ENCODE data around the gene HGFAC.
A peak's percentile ranks its signal among the peaks of the same experiment; 100 is the strongest.
"Not testable (repeated sequence)": the region's sequence is repeated elsewhere in the genome, so short reads cannot be mapped to it uniquely, and the experiment has no call there.

Gene HGFAC

DNA sequence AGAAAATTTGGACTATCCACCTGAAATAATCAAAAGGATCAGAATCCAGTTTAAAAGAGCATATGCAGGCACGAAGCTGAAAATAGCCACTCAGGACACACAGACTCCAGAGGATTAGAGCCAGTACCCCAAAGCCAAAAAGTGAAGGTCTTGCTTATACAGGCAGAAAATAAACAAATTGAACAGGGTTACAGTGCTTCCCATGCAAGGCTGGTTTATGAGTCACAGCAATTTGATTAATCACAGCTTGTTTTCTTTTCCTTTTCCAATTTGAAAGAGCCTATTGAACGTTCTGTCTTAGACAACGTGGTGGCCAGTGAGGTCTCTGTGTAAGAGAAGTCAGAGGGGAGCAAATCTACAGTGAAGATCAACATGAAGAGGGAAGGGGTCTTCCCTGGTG is 10.2 kb downstream of the HGFAC start:
- no peaks in the 10 kb centered on the region; the same call in 1 of the 2 replicates for H3K27me3 ChIP-seq (replicated peaks; ENCODE audit: control insufficient read depth, insufficient read depth, low read length)
- no peak overlapping the region for H3K4me3 ChIP-seq (replicated peaks; ENCODE audit: low read depth, low read length)
- H3K36me3 ChIP-seq (ENCODE audit: control insufficient read depth, insufficient read depth, low read length), result no peaks in the 10 kb centered on the region
- DNase-seq (ENCODE audit: extremely low read depth, insufficient read length), result no peak
- TF ChIP-seq, protein P1, sequence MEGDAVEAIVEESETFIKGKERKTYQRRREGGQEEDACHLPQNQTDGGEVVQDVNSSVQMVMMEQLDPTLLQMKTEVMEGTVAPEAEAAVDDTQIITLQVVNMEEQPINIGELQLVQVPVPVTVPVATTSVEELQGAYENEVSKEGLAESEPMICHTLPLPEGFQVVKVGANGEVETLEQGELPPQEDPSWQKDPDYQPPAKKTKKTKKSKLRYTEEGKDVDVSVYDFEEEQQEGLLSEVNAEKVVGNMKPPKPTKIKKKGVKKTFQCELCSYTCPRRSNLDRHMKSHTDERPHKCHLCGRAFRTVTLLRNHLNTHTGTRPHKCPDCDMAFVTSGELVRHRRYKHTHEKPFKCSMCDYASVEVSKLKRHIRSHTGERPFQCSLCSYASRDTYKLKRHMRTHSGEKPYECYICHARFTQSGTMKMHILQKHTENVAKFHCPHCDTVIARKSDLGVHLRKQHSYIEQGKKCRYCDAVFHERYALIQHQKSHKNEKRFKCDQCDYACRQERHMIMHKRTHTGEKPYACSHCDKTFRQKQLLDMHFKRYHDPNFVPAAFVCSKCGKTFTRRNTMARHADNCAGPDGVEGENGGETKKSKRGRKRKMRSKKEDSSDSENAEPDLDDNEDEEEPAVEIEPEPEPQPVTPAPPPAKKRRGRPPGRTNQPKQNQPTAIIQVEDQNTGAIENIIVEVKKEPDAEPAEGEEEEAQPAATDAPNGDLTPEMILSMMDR (IDR thresholded peaks at IDR 0.05; ENCODE audit: insufficient read depth, low read length, poor library complexity, severe bottlenecking), result no peak

- no peaks in the 10 kb centered on the region; the same call in 1 of the 2 replicates for H3K27me3 ChIP-seq (replicated peaks; ENCODE audit: control insufficient read depth, insufficient read depth, low read length)
- TF ChIP-seq, protein P1 (IDR thresholded peaks at IDR 0.05; ENCODE audit: insufficient read depth, low read length, poor library complexity, severe bottlenecking), result peak; percentile 41
- H3K4me3 ChIP-seq (replicated peaks; ENCODE audit: low read depth, low read length), result no peak overlapping the region
- DNase-seq (ENCODE audit: extremely low read depth, insufficient read length), result no peak
- H3K36me3 ChIP-seq (ENCODE audit: control insufficient read depth, insufficient read depth, low read length), result no peaks in the 10 kb centered on the region
These were observed 10.6 kb downstream of the HGFAC start for GRCh38 chr4:3452376-3452775.

- not testable (repeated sequence) for DNase-seq (ENCODE audit: extremely low read depth, insufficient read length); H3K36me3 ChIP-seq (ENCODE audit: control insufficient read depth, insufficient read depth, low read length); H3K27me3 ChIP-seq (replicated peaks; ENCODE audit: control insufficient read depth, insufficient read depth, low read length); H3K4me3 ChIP-seq (replicated peaks; ENCODE audit: low read depth, low read length)
These were observed 13.8 kb downstream of the HGFAC start for GRCh38 chr4:3455596-3455995.

GRCh38 chr4:3458371-3458770 is 16.6 kb downstream of the HGFAC start:
- TF ChIP-seq, protein P1 (IDR thresholded peaks at IDR 0.05; ENCODE audit: insufficient read depth, low read length, poor library complexity, severe bottlenecking), result no peak
- Histone ChIP-seq H3K27me3 (replicated peaks; ENCODE audit: control insufficient read depth, insufficient read depth, low read length) (no peaks in the 10 kb centered on the region; the same call in 1 of the 2 replicates), H3K36me3 (ENCODE audit: control insufficient read depth, insufficient read depth, low read length) (no peaks in the 10 kb centered on the region), H3K4me3 (replicated peaks; ENCODE audit: low read depth, low read length) (no peak overlapping the region)
- DNase-seq (ENCODE audit: extremely low read depth, insufficient read length), result no peak

DNA sequence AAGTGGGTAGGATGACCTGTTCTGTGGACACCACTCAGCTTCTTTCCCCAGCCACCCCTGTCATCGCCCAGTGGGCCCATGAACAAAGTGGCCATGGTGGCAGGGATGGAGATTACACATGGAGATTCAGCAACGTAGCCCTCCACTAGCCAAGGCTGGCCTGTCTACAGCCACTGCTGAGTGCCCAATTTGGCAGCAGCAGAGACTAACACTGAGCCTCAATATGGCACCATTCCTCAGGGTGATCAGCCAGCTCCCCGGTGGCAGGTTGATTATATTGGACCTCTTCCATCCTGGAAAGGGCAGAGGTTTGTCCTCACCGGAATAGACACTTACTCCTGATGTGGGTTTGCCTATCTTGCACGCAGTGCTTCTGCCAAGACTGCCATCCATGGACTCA is 17.4 kb downstream of the HGFAC start:
- H3K27me3 ChIP-seq (replicated peaks; ENCODE audit: control insufficient read depth, insufficient read depth, low read length); DNase-seq (ENCODE audit: extremely low read depth, insufficient read length); H3K36me3 ChIP-seq (ENCODE audit: control insufficient read depth, insufficient read depth, low read length); H3K4me3 ChIP-seq (replicated peaks; ENCODE audit: low read depth, low read length): not testable (repeated sequence)

GRCh38 chr4:3460926-3461325 is 19.2 kb downstream of the HGFAC start:
- TF ChIP-seq, protein P1 (IDR thresholded peaks at IDR 0.05; ENCODE audit: insufficient read depth, low read length, poor library complexity, severe bottlenecking), result no peak
- Histone ChIP-seq H3K36me3 (ENCODE audit: control insufficient read depth, insufficient read depth, low read length) (no peaks in the 10 kb centered on the region), H3K27me3 (replicated peaks; ENCODE audit: control insufficient read depth, insufficient read depth, low read length) (no peaks in the 10 kb centered on the region; the same call in none of the 2 replicates), H3K4me3 (replicated peaks; ENCODE audit: low read depth, low read length) (no peak overlapping the region)
- DNase-seq (ENCODE audit: extremely low read depth, insufficient read length), result no peak
